Sigmoid colon (tissue), 4 donors: Measurements from ENCODE around the gene TXNDC11.

Experiments used
- CTCF ChIP-seq, 4 experiments: fragments of 450-650 bp in 3 of 4; fragments of 200-600 bp in 1 of 4; IDR thresholded peaks; one replicate each; pipeline ENCODE4 v1.5.1; 2016 to 2019; ENCODE audit warnings: antibody characterized with exemption in 4 of 4, mild to moderate bottlenecking in 3 of 4, moderate library complexity in 2 of 4
- EP300 ChIP-seq, 4 donors: sonication (generic); formaldehyde crosslinking; IDR thresholded peaks; one replicate each; pipeline ENCODE4 v1.6.1; 2017; ENCODE audit warnings: antibody characterized with exemption in 4 of 4
- POLR2A ChIP-seq, 2 donors: fragments of 450-650 bp; IDR thresholded peaks; one replicate each; pipeline ENCODE4 v1.6.1; 2016; ENCODE audit warnings: antibody characterized with exemption in 2 of 2, mild to moderate bottlenecking in 2 of 2, moderate library complexity in 2 of 2
- POLR2AphosphoS5 ChIP-seq, 4 donors: sonication (generic); formaldehyde crosslinking; IDR thresholded peaks; one replicate each; pipeline ENCODE4 v1.6.1; 2017; ENCODE audit warnings: antibody characterized with exemption in 4 of 4

GRCh38 chr16:11762431-11762830 lies 19.8 kb upstream of the TXNDC11 start:
- TF ChIP-seq CTCF (IDR thresholded peaks at IDR 0.05) (no peak), POLR2A (IDR thresholded peaks at IDR 0.05) (no peak), POLR2AphosphoS5 (IDR thresholded peaks at IDR 0.05) (no peak), EP300 (IDR thresholded peaks at IDR 0.05) (no peak)
